ENCODE results near the gene GNG13.
"Not testable (repeated sequence)": the region's sequence is repeated elsewhere in the genome, so short reads cannot be mapped to it uniquely, and the experiment has no call there.

GNG13 gene

GRCh38 chr16:799948-800833, at the start of gene GNG13:
Gene GNG13, minus strand, starts transcription at chr16:800734. Its CDS starts 1,657 bp downstream, at chr16:799077.
- in situ Hi-C loops (cut with MboI; ENCODE audit: low pct_unique_long_range_greater_than_20kb, low sequenced_read_pairs) = no loop called here
- DNase-seq = no peak

- no peak for DNase-seq
- in situ Hi-C loops (cut with MboI; ENCODE audit: low pct_unique_long_range_greater_than_20kb, low sequenced_read_pairs) = no loop called here
Measured at GRCh38 chr16:848510-849253, 48.1 kb upstream of the GNG13 start.

GRCh38 chr16:847681-848445, 47.3 kb upstream of the GNG13 start:
- in situ Hi-C loops (cut with MboI; ENCODE audit: low pct_unique_long_range_greater_than_20kb, low sequenced_read_pairs) = no loop called here
- no peak for DNase-seq

- in situ Hi-C loops (cut with MboI; ENCODE audit: low pct_unique_long_range_greater_than_20kb, low sequenced_read_pairs) = no loop called here
- no peak for DNase-seq
Measured at GRCh38 chr16:847151-847550, 46.6 kb upstream of the GNG13 start.

GRCh38 chr16:845351-845745, 44.8 kb upstream of the GNG13 start:
- in situ Hi-C loops (cut with MboI; ENCODE audit: low pct_unique_long_range_greater_than_20kb, low sequenced_read_pairs) = no loop called here
- no peak for DNase-seq

- no peak for DNase-seq
- in situ Hi-C loops (cut with MboI; ENCODE audit: low pct_unique_long_range_greater_than_20kb, low sequenced_read_pairs) = no loop called here
Measured at GRCh38 chr16:844638-845350, 44.3 kb upstream of the GNG13 start.

- in situ Hi-C loops (cut with MboI; ENCODE audit: low pct_unique_long_range_greater_than_20kb, low sequenced_read_pairs) = no loop called here
- DNase-seq = no peak
Measured at GRCh38 chr16:843771-844170, 43.2 kb upstream of the GNG13 start.

- DNase-seq = no peak
- in situ Hi-C loops (cut with MboI; ENCODE audit: low pct_unique_long_range_greater_than_20kb, low sequenced_read_pairs) = no loop called here
Measured at GRCh38 chr16:842711-843560, 42.4 kb upstream of the GNG13 start.

GRCh38 chr16:842061-842476, 41.5 kb upstream of the GNG13 start:
- DNase-seq = no peak
- in situ Hi-C loops (cut with MboI; ENCODE audit: low pct_unique_long_range_greater_than_20kb, low sequenced_read_pairs) = no loop called here

GRCh38 chr16:841455-842060, 41.0 kb upstream of the GNG13 start:
- in situ Hi-C loops (cut with MboI; ENCODE audit: low pct_unique_long_range_greater_than_20kb, low sequenced_read_pairs) = no loop called here
- DNase-seq = no peak

- DNase-seq = no peak
- in situ Hi-C loops (cut with MboI; ENCODE audit: low pct_unique_long_range_greater_than_20kb, low sequenced_read_pairs) = no loop called here
Measured at GRCh38 chr16:840561-841454, 40.3 kb upstream of the GNG13 start.

GRCh38 chr16:839643-840408, 39.3 kb upstream of the GNG13 start:
- no peak for DNase-seq
- in situ Hi-C loops (cut with MboI; ENCODE audit: low pct_unique_long_range_greater_than_20kb, low sequenced_read_pairs) = no loop called here

GRCh38 chr16:838741-839140, 38.2 kb upstream of the GNG13 start:
- no peak for DNase-seq
- in situ Hi-C loops (cut with MboI; ENCODE audit: low pct_unique_long_range_greater_than_20kb, low sequenced_read_pairs) = no loop called here

GRCh38 chr16:836822-837221, 36.3 kb upstream of the GNG13 start:
- DNase-seq; in situ Hi-C loops (cut with MboI; ENCODE audit: low pct_unique_long_range_greater_than_20kb, low sequenced_read_pairs): not testable (repeated sequence)

GRCh38 chr16:836221-836620, 35.7 kb upstream of the GNG13 start:
- DNase-seq = no peak
- in situ Hi-C loops (cut with MboI; ENCODE audit: low pct_unique_long_range_greater_than_20kb, low sequenced_read_pairs) = no loop called here

GRCh38 chr16:835373-835772, 34.8 kb upstream of the GNG13 start:
- DNase-seq = no peak
- in situ Hi-C loops (cut with MboI; ENCODE audit: low pct_unique_long_range_greater_than_20kb, low sequenced_read_pairs) = no loop called here

All from KBM-7 (cell line).